GM12878 (cell line): Measurements from ENCODE around the gene KCTD19. TPM values are rescaled to one million over a fixed set of nuclear protein-coding genes. Genes with fewer than 3 reads are reported as not detected.

Experiments used
- ATAC-seq: fragments of 200-7000 bp; cut with Tn5 transposase; 3 replicates; pipeline ENCODE4 v1.9.1; 2020; ENCODE audit warnings: mild to moderate bottlenecking, moderate library complexity
- BruUV-seq: library from RNA; stranded (reverse); fragments of 400-500 nt; replicated peaks from 2 replicates; lab custom pipeline; 2021; lab: Mats Ljungman, UMichigan
- CTCF ChIA-PET: fragments of 300-600 bp; sonication (Branson Sonifier 250); formaldehyde crosslinking; extraction: SDS; loops from one replicate; lab custom pipeline; 2021; ENCODE audit warnings: inconsistent platforms; lab: Yijun Ruan, JAX
- POLR2A ChIA-PET: fragments of 350-600 bp; formaldehyde crosslinking; extraction: SDS; loops from one replicate; lab custom pipeline; 2021; ENCODE audit warnings: inconsistent platforms; lab: Charles Lee
- RAD21 ChIA-PET: fragments of 300-600 bp; sonication (Branson Sonifier 250); formaldehyde crosslinking; loops from one replicate; lab custom pipeline; 2023; ENCODE audit warnings: antibody characterized with exemption; ENCODE audit not compliant: unreplicated experiment; lab: Charles Lee
- SMC1A ChIA-PET: fragments of 300-600 bp; sonication (Branson Sonifier 250); formaldehyde crosslinking; loops from one replicate; lab custom pipeline; 2023; ENCODE audit not compliant: unreplicated experiment, uncharacterized antibody; lab: Charles Lee
- DNase-seq: peaks from one replicate; pipeline ENCODE4 v3.0.0-alpha.2; 2011; ENCODE audit warnings: low read depth, low spot score
- FAIRE-seq: peaks from 3 replicates; lab custom pipeline; 2011; peaks lifted over from hg19 to GRCh38; lab: Jason Lieb, UNC
- H2AFZ ChIP-seq: 2 replicates; pipeline ENCODE4 v1.6.0; 2011; ENCODE audit warnings: low read depth, low read length, control low read depth; ENCODE audit not compliant: control insufficient read depth
- H3K27ac ChIP-seq: 2 replicates; pipeline ENCODE4 v1.5.1; 2011; ENCODE audit warnings: control low read depth; ENCODE audit not compliant: control insufficient read depth, insufficient read depth
- H3K27me3 ChIP-seq, 2 experiments: replicated peaks in 1 of 2; 2 replicates each; pipeline versions ENCODE4 v1.6.0 to v1.6.1; 2011; ENCODE audit warnings: low read length in 1 of 2; ENCODE audit not compliant: control insufficient read depth in 2 of 2, insufficient read depth in 2 of 2
- H3K36me3 ChIP-seq, 2 experiments: 2 replicates each; pipeline ENCODE4 v1.5.1; 2011; ENCODE audit warnings: low read length in 1 of 2; ENCODE audit not compliant: control insufficient read depth in 2 of 2, insufficient read depth in 2 of 2
- H3K4me1 ChIP-seq: 2 replicates; pipeline ENCODE4 v1.6.1; 2011; ENCODE audit warnings: mild to moderate bottlenecking, low read length, moderate library complexity, mixed read lengths; ENCODE audit not compliant: control insufficient read depth, insufficient read depth
- H3K4me2 ChIP-seq: 2 replicates; pipeline ENCODE4 v1.6.0; 2011; ENCODE audit warnings: control low read depth; ENCODE audit not compliant: control insufficient read depth, insufficient read depth
- H3K4me3 ChIP-seq: fragments of 200-600 bp; sonication (generic); 2 replicates; pipeline ENCODE4 v1.5.1; 2016
- H3K79me2 ChIP-seq: 2 replicates; pipeline ENCODE4 v1.6.0; 2011; ENCODE audit warnings: low read length; ENCODE audit not compliant: control insufficient read depth, insufficient read depth
- H3K9ac ChIP-seq: 2 replicates; pipeline ENCODE4 v1.8.0; 2011; ENCODE audit warnings: low read length, control low read depth, mixed read lengths; ENCODE audit not compliant: control insufficient read depth, insufficient read depth
- H3K9me3 ChIP-seq: replicated peaks from 3 replicates; pipeline ENCODE4 v1.5.1; 2011; ENCODE audit warnings: mild to moderate bottlenecking, low read length; ENCODE audit not compliant: control insufficient read depth, insufficient read depth
- H4K20me1 ChIP-seq: 2 replicates; pipeline ENCODE4 v1.6.0; 2011; ENCODE audit not compliant: control insufficient read depth, insufficient read depth
- CBX3 ChIP-seq: fragments of 200-600 bp; sonication (generic); IDR thresholded peaks from 2 replicates; pipeline ENCODE4 v1.6.1; 2016; ENCODE audit warnings: low read depth, borderline replicate concordance
- CHD2 ChIP-seq: IDR thresholded peaks from 2 replicates; pipeline ENCODE4 v1.6.1; 2011; ENCODE audit warnings: low read depth, low read length, improper control_type of control experiment, borderline replicate concordance
- EP300 ChIP-seq, 2 experiments: fragments of 150-350 bp in 1 of 2; IDR thresholded peaks; 2 replicates each; pipeline ENCODE4 v1.6.1; 2011 to 2012; ENCODE audit warnings: low read depth in 2 of 2, low read length in 2 of 2, borderline replicate concordance in 1 of 2, improper control_type of control experiment in 1 of 2, inconsistent platforms in 1 of 2; ENCODE audit not compliant: control insufficient read depth in 1 of 2
- RAD51 ChIP-seq: fragments of 450-650 bp; IDR thresholded peaks from 2 replicates; pipeline ENCODE4 v1.6.1; 2016; ENCODE audit warnings: moderate library complexity, mild to moderate bottlenecking, inconsistent platforms
- RBBP5 ChIP-seq: fragments of 200-600 bp; sonication (generic); conservative IDR thresholded peaks from 2 replicates; pipeline ENCODE4 v1.6.1; 2016
- SMAD1 ChIP-seq: fragments of 450-650 bp; IDR thresholded peaks from 2 replicates; pipeline ENCODE4 v1.6.1; 2018; ENCODE audit warnings: mild to moderate bottlenecking, low read depth; ENCODE audit not compliant: partially characterized antibody
- SMARCA5 ChIP-seq: fragments of 450-650 bp; IDR thresholded peaks from 2 replicates; pipeline ENCODE4 v1.6.1; 2017; ENCODE audit warnings: mild to moderate bottlenecking
- SMC3 ChIP-seq: IDR thresholded peaks from 2 replicates; pipeline ENCODE4 v1.6.1; 2011; ENCODE audit warnings: low read length, improper control_type of control experiment, borderline replicate concordance
- SREBF2 ChIP-seq: IDR thresholded peaks from 2 replicates; pipeline ENCODE4 v1.6.1; 2012; ENCODE audit warnings: mild to moderate bottlenecking, low read length
- TARDBP ChIP-seq: IDR thresholded peaks from 2 replicates; pipeline ENCODE4 v1.6.1; 2016; ENCODE audit warnings: borderline replicate concordance
- ZNF217 ChIP-seq: fragments of 450-650 bp; IDR thresholded peaks from 2 replicates; pipeline ENCODE4 v1.6.1; 2017; ENCODE audit warnings: antibody characterized with exemption, mild to moderate bottlenecking
- WGBS: methylation state at CpG from one replicate; pipeline ENCODE4 v1.1.6; 2016; ENCODE audit warnings: low lambda C conversion rate; ENCODE audit not compliant: insufficient replicate concordance, insufficient coverage; ENCODE audit errors: missing lambda C conversion rate; 5-methylcytosine and 5-hydroxymethylcytosine counted together
- in situ Hi-C: fragments of 300-500 bp; cut with MboI; formaldehyde crosslinking; loops from 9 replicates; pipeline ENCODE4 v1.14.3; 2018; ENCODE audit warnings: mixed read lengths
- intact Hi-C: fragments of 100-400 bp; cut with micrococcal nuclease; formaldehyde crosslinking; loops from one replicate; pipeline ENCODE4 v1.14.2; 2022; ENCODE audit not compliant: unreplicated experiment
- polyA plus RNA-seq, 11 experiments: library from polyadenylated mRNA; depleted of rRNA in 4 of 11; unstranded in 6 of 11; stranded (reverse) in 5 of 11; fragments of >200 nt; fragmentation: Nextera tagmentation in 4 of 11; fragmentation: Illumina TruSeq in 1 of 11; extraction: Ambion mirVana in 4 of 11; extraction: Trizol in 1 of 11; gene quantifications; 1 replicate in 1 of 11; 2 replicates in 10 of 11; pipeline versions ENCODE4 v1.2.1 to v1.2.3, GENCODE V29; 2011 to 2016; ENCODE audit warnings: inconsistent platforms in 2 of 11, missing spikeins in 2 of 11, low read depth in 1 of 11
- total RNA-seq, 4 experiments: library from RNA; depleted of rRNA in 3 of 4; stranded (reverse); fragments of >200 nt in 3 of 4; fragmentation: Illumina TruSeq in 1 of 4; extraction: Trizol in 1 of 4; gene quantifications; 2 replicates each; pipeline versions ENCODE4 v1.2.1 to v1.2.3, GENCODE V29; 2013 to 2021
- TF ChIP-seq, protein P1 (sequence below): IDR thresholded peaks from 2 replicates; pipeline ENCODE4 v1.6.1; 2012; ENCODE audit warnings: mild to moderate bottlenecking, low read depth, low read length
- TF ChIP-seq, protein P2 (sequence below): fragments of 150-350 bp; IDR thresholded peaks from 2 replicates; pipeline ENCODE4 v1.6.1; 2014; ENCODE audit warnings: mild to moderate bottlenecking, low read depth, low read length
- TF ChIP-seq, protein P3 (sequence below): IDR thresholded peaks from 2 replicates; pipeline ENCODE4 v1.6.1; 2012; ENCODE audit warnings: improper control_type of control experiment, low read depth, low read length; ENCODE audit not compliant: insufficient replicate concordance

Gene KCTD19
- total and polyA plus RNA-seq, 10 of the 15 experiments (the other 5 are each of a cell fraction or from before 2014, with no cell fraction given), result 1.6 to 8.9 (median 3.9) TPM

DNA sequence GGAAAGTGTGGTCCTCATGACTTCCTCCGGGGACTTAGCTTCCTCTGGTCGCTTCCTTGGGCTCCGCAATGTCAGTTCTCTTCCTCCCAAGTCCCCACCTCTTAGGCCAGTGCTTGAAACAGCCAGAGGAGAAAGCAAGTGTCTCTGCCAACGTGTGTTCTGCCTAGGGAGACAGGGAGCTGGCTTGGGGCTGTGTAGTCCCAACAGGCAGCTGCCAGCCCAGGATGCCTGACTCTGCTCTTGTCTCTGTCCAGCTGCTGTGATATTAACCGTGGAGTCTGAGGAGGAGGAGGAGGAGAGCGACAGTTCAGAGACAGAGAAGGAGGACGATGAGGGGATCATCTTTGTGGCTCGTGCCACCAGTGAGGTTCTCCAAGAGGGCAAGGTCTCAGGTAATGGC lies 60.7 kb downstream of the KCTD19 start (continued):
- no peak for TF ChIP-seq ZNF217
- TF ChIP-seq RBBP5, result no peak

DNA sequence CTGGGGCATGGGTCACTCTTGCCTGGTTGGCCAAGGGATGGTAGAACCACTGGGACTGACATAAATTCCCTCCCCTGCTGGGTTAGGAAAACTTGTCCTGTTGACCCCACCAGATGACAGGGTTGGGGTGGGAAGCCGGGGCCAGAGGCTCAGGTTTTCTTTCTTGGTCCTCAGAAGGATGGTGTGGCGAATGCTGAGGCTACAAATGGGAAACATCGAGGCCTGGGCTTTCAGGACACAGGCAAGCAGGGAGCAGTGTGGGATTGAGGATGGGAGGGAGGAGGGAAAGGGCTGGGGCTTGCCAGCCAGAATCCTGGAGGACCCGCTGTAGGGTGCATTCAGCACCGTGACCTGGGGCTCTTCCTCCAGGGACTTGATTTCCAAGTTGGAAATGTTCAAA lies 61.7 kb downstream of the KCTD19 start:
- no peak for DNase-seq
- no TSS peak for BruUV-seq
- CTCF ChIA-PET, result interaction anchor here (1.1 to 1.5 kb wide), 3 partner anchors 13 to 163 kb away, joined by 3 to 5 read pairs (median 4); no protein-coding TSS in a partner anchor
- TF ChIP-seq, protein P1, sequence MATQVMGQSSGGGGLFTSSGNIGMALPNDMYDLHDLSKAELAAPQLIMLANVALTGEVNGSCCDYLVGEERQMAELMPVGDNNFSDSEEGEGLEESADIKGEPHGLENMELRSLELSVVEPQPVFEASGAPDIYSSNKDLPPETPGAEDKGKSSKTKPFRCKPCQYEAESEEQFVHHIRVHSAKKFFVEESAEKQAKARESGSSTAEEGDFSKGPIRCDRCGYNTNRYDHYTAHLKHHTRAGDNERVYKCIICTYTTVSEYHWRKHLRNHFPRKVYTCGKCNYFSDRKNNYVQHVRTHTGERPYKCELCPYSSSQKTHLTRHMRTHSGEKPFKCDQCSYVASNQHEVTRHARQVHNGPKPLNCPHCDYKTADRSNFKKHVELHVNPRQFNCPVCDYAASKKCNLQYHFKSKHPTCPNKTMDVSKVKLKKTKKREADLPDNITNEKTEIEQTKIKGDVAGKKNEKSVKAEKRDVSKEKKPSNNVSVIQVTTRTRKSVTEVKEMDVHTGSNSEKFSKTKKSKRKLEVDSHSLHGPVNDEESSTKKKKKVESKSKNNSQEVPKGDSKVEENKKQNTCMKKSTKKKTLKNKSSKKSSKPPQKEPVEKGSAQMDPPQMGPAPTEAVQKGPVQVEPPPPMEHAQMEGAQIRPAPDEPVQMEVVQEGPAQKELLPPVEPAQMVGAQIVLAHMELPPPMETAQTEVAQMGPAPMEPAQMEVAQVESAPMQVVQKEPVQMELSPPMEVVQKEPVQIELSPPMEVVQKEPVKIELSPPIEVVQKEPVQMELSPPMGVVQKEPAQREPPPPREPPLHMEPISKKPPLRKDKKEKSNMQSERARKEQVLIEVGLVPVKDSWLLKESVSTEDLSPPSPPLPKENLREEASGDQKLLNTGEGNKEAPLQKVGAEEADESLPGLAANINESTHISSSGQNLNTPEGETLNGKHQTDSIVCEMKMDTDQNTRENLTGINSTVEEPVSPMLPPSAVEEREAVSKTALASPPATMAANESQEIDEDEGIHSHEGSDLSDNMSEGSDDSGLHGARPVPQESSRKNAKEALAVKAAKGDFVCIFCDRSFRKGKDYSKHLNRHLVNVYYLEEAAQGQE, result no peak
- TF ChIP-seq SREBF2 (no peak), RAD51 (no peak), SMARCA5 (no peak), SMC3 (no peak), EP300 (IDR thresholded peaks at IDR 0.05; ENCODE audit: borderline replicate concordance in 1 of 2, control insufficient read depth in 1 of 2, low read depth in 2 of 2, low read length in 2 of 2) (no peak), CBX3 (no peak), SMAD1 (no peak), CHD2 (no peak), TARDBP (no peak)
- TF ChIP-seq, protein P2, sequence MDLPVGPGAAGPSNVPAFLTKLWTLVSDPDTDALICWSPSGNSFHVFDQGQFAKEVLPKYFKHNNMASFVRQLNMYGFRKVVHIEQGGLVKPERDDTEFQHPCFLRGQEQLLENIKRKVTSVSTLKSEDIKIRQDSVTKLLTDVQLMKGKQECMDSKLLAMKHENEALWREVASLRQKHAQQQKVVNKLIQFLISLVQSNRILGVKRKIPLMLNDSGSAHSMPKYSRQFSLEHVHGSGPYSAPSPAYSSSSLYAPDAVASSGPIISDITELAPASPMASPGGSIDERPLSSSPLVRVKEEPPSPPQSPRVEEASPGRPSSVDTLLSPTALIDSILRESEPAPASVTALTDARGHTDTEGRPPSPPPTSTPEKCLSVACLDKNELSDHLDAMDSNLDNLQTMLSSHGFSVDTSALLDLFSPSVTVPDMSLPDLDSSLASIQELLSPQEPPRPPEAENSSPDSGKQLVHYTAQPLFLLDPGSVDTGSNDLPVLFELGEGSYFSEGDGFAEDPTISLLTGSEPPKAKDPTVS, result no peak
- TF ChIP-seq, protein P3, sequence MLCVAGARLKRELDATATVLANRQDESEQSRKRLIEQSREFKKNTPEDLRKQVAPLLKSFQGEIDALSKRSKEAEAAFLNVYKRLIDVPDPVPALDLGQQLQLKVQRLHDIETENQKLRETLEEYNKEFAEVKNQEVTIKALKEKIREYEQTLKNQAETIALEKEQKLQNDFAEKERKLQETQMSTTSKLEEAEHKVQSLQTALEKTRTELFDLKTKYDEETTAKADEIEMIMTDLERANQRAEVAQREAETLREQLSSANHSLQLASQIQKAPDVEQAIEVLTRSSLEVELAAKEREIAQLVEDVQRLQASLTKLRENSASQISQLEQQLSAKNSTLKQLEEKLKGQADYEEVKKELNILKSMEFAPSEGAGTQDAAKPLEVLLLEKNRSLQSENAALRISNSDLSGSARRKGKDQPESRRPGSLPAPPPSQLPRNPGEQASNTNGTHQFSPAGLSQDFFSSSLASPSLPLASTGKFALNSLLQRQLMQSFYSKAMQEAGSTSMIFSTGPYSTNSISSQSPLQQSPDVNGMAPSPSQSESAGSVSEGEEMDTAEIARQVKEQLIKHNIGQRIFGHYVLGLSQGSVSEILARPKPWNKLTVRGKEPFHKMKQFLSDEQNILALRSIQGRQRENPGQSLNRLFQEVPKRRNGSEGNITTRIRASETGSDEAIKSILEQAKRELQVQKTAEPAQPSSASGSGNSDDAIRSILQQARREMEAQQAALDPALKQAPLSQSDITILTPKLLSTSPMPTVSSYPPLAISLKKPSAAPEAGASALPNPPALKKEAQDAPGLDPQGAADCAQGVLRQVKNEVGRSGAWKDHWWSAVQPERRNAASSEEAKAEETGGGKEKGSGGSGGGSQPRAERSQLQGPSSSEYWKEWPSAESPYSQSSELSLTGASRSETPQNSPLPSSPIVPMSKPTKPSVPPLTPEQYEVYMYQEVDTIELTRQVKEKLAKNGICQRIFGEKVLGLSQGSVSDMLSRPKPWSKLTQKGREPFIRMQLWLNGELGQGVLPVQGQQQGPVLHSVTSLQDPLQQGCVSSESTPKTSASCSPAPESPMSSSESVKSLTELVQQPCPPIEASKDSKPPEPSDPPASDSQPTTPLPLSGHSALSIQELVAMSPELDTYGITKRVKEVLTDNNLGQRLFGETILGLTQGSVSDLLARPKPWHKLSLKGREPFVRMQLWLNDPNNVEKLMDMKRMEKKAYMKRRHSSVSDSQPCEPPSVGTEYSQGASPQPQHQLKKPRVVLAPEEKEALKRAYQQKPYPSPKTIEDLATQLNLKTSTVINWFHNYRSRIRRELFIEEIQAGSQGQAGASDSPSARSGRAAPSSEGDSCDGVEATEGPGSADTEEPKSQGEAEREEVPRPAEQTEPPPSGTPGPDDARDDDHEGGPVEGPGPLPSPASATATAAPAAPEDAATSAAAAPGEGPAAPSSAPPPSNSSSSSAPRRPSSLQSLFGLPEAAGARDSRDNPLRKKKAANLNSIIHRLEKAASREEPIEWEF, result no peak

More for the DNA sequence above, 61.7 kb downstream of the KCTD19 start:
- H3K9ac ChIP-seq, result no peak overlapping the region
- ATAC-seq (no peak), FAIRE-seq (no peak)
- intact Hi-C loops (no loop called here), in situ Hi-C loops (no loop called here)
- H3K27ac ChIP-seq, result no peak overlapping the region
- H3K79me2 ChIP-seq, result no peaks in the 10 kb centered on the region
- no peak overlapping the region for H3K4me3 ChIP-seq
- 57% methylated on average over 5 of the region's 5 CpGs for WGBS
- SMC1A ChIA-PET, result interaction anchor here (1.3 kb wide), 1 partner anchor 17 kb away, joined by 3 read pairs; no protein-coding TSS in a partner anchor
- H4K20me1 ChIP-seq, result no peaks in the 10 kb centered on the region
- H2AFZ ChIP-seq, result no peak overlapping the region
- POLR2A ChIA-PET, result no interaction called here
- H3K4me2 ChIP-seq, result no peak overlapping the region
- RAD21 ChIA-PET, result no interaction called here
- no peaks in the 10 kb centered on the region for H3K4me1 ChIP-seq
- H3K27me3 ChIP-seq, result no peaks in the 10 kb centered on the region
- no peaks in the 10 kb centered on the region for H3K36me3 ChIP-seq
- H3K9me3 ChIP-seq, result no peaks in the 10 kb centered on the region
